ENCODE data around the gene USH2A.

USH2A gene

GRCh38 chr1:215923129-215923824 lies 500.0 kb downstream of the USH2A start:
- Histone ChIP-seq H3K36me3 (no peaks in the 10 kb centered on the region), H3K27ac (no peak overlapping the region), H3K27me3 (no peaks in the 10 kb centered on the region), H3K4me3 (no peak overlapping the region), H3K9me3 (no peaks in the 10 kb centered on the region), H3K4me1 (no peaks in the 10 kb centered on the region)
- no peak for DNase-seq
- intact Hi-C loops (cut with DNase I; ENCODE audit: low total_unique reads) = no loop called here
- no peak for TF ChIP-seq CTCF (IDR thresholded peaks at IDR 0.05)

- intact Hi-C loops (cut with DNase I; ENCODE audit: low total_unique reads) = no loop called here
- Histone ChIP-seq H3K4me3 (no peak overlapping the region), H3K36me3 (no peaks in the 10 kb centered on the region), H3K27me3 (no peaks in the 10 kb centered on the region), H3K27ac (no peak overlapping the region), H3K9me3 (no peaks in the 10 kb centered on the region), H3K4me1 (no peaks in the 10 kb centered on the region)
- DNase-seq = no peak
- TF ChIP-seq CTCF (IDR thresholded peaks at IDR 0.05) = no peak
Observed at GRCh38 chr1:215911406-215911968, 511.8 kb downstream of the USH2A start.

DNA sequence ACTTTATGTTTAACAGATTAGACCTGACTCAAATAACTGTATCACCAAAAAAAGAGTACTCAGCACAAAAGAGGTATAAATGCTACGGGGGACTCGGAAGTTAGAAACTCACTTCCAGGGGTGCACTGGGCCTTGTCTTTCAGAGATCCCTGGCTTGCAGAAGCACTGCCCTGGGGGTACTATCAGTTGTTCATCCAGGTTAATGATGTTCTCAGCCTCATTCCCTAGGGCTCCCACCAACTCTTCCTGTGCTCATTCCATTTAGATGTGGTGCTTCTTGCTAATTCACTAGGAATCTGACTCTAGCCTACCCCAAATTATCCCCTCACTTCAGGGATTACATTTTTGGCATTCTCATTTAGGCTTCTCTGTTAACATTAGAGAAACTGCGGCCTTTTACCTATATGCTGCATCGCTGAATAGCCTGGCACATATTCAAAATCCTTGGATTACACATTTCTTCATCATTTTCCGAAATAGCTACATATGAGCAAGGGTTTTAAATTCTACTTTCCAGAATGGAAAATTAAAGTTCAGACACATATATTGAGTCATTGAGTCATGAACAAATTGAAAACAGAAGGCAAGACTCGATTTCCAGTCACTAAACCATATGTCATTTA lies 517.6 kb downstream of the USH2A start:
- no peak for TF ChIP-seq CTCF (IDR thresholded peaks at IDR 0.05)

GRCh38 chr1:215900684-215901083 lies 522.6 kb downstream of the USH2A start:
- no peak for TF ChIP-seq CTCF (IDR thresholded peaks at IDR 0.05)
- no peak for DNase-seq
- no peaks in the 10 kb centered on the region for H3K36me3 ChIP-seq
- no peaks in the 10 kb centered on the region for H3K4me1 ChIP-seq
- no peaks in the 10 kb centered on the region for H3K27me3 ChIP-seq
- no peak overlapping the region for H3K4me3 ChIP-seq
- H3K9me3 ChIP-seq = no peaks in the 10 kb centered on the region
- no peak overlapping the region for H3K27ac ChIP-seq
- intact Hi-C loops (cut with DNase I; ENCODE audit: low total_unique reads) = no loop called here

More for the DNA sequence above, 517.6 kb downstream of the USH2A start:
- no peak for DNase-seq
- Histone ChIP-seq H3K27ac (no peak overlapping the region), H3K9me3 (no peaks in the 10 kb centered on the region), H3K36me3 (no peaks in the 10 kb centered on the region), H3K4me1 (no peaks in the 10 kb centered on the region), H3K4me3 (no peak overlapping the region), H3K27me3 (no peaks in the 10 kb centered on the region)
- intact Hi-C loops (cut with DNase I; ENCODE audit: low total_unique reads) = no loop called here

DNA sequence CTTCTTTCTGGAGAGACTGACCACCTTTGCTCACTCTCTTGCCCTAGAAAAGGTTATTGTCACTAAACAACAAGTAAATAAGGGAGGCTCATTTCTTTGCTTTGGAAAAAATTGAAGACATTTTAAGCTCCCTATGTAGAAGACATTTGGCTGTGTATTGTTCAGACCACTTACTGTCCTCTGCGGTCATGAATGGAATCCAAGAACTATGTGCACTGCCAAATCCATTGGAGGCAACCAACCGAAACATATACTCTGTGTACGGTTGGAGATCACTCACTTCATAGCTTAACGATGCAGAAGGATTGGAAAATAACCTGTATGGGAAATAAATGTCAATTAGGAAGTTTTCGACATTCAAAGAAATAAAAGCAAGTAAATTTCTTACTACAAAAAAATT lies 523.3 kb downstream of the USH2A start:
- Histone ChIP-seq H3K27me3 (no peaks in the 10 kb centered on the region), H3K9me3 (no peaks in the 10 kb centered on the region), H3K4me1 (no peaks in the 10 kb centered on the region), H3K4me3 (no peak overlapping the region), H3K27ac (no peak overlapping the region), H3K36me3 (no peaks in the 10 kb centered on the region)
- no peak for DNase-seq
- intact Hi-C loops (cut with DNase I; ENCODE audit: low total_unique reads) = no loop called here
- no peak for TF ChIP-seq CTCF (IDR thresholded peaks at IDR 0.05)
